ENCODE measurements around the gene SPEM1. TPM values are rescaled to one million over a fixed set of nuclear protein-coding genes. Genes with fewer than 3 reads are reported as not detected.
A peak's percentile ranks its signal among the peaks of the same experiment; 100 is the strongest.

The SPEM1 gene
- total RNA-seq, 1 experiment from 2014 or later = not detected

GRCh38 chr17:7410634-7411426, 9.3 kb upstream of the SPEM1 start:
- Histone ChIP-seq H3K4me3 (ENCODE audit: low read length) (no peak overlapping the region), H3K9ac (ENCODE audit: low read length) (no peak overlapping the region), H3K4me1 (ENCODE audit: low read length) (peaks cover 8% of the 10 kb centered on the region), H3K27ac (ENCODE audit: low read length) (no peak overlapping the region), H3K4me2 (ENCODE audit: low read depth, low read length, poor library complexity, severe bottlenecking) (no peak overlapping the region), H3K27me3 (ENCODE audit: low read length) (no peaks in the 10 kb centered on the region), H4K20me1 (ENCODE audit: insufficient read depth, low read depth, low read length) (no peaks in the 10 kb centered on the region), H3K79me2 (ENCODE audit: low read length) (no peaks in the 10 kb centered on the region), H3K9me3 (ENCODE audit: low read length) (no peaks in the 10 kb centered on the region), H3K9me2 (replicated peaks; ENCODE audit: insufficient read depth, low read length) (no peaks in the 10 kb centered on the region), H3K36me3 (ENCODE audit: insufficient read depth, low read length) (no peaks in the 10 kb centered on the region), H2AFZ (ENCODE audit: low read length) (no peak overlapping the region)
- DNase-seq = no peak

DNA sequence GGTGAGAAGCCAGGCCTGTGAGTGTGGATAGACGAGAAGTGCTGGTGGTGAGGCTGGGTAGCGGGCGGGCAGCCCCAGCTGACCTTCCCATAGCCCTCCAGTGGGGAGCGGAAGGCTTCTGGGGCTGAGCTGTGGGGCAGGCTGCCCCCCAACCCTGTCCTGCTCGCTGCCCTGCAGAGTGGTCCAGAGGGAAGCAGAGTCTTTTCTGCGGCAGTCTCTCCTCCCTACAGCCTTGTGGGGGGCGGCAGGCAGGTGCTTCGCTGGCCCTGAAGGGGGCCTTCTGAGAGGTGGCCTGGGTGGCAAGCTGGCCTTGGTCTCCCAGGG, 8.7 kb upstream of the SPEM1 start:
- Histone ChIP-seq H3K9me3 (ENCODE audit: low read length) (no peaks in the 10 kb centered on the region), H4K20me1 (ENCODE audit: insufficient read depth, low read depth, low read length) (no peaks in the 10 kb centered on the region), H3K9me2 (replicated peaks; ENCODE audit: insufficient read depth, low read length) (no peaks in the 10 kb centered on the region), H3K79me2 (ENCODE audit: low read length) (no peaks in the 10 kb centered on the region), H3K4me3 (ENCODE audit: low read length) (no peak overlapping the region), H3K4me1 (ENCODE audit: low read length) (peaks cover 8% of the 10 kb centered on the region), H3K27ac (ENCODE audit: low read length) (no peak overlapping the region), H3K36me3 (ENCODE audit: insufficient read depth, low read length) (no peaks in the 10 kb centered on the region), H3K27me3 (ENCODE audit: low read length) (no peaks in the 10 kb centered on the region), H3K9ac (ENCODE audit: low read length) (no peak overlapping the region), H3K4me2 (ENCODE audit: low read depth, low read length, poor library complexity, severe bottlenecking) (no peak overlapping the region), H2AFZ (ENCODE audit: low read length) (no peak overlapping the region)
- no peak for DNase-seq

DNA sequence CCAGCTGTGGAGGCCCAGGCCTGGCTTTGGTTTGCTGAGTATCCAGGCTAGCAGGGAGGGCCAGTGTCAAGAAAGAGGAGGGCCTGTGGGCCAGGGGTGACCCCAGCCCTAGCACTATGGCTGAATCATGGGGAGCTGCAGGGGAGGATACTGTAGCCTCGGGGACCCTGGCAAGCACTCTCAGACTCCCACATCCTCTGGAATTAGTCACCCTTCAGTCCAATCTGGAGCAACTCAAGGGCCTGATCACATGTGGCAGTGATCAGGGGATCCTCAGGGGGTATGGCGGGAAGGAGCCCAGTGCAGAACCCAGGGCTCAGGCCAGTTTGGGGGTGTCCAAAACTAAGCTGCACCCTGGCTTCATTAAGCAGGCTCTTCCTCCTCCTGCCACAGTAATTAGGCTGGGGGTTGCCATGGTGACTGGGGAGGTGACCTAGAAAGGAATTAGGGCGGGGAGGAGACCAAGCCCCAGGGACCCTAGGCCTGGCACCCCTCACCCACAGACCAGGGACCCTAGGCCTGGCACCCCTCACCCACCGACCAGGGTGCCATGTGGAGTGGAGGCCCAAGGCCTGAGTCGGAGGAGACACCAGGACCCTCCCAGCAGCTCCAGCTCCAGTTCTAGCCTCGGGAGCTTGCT, 6.7 kb upstream of the SPEM1 start:
- Histone ChIP-seq H3K9ac (ENCODE audit: low read length) (no peak overlapping the region), H3K36me3 (ENCODE audit: insufficient read depth, low read length) (no peaks in the 10 kb centered on the region), H3K27me3 (ENCODE audit: low read length) (no peaks in the 10 kb centered on the region), H3K4me2 (ENCODE audit: low read depth, low read length, poor library complexity, severe bottlenecking) (no peak overlapping the region), H3K27ac (ENCODE audit: low read length) (no peak overlapping the region), H3K79me2 (ENCODE audit: low read length) (no peaks in the 10 kb centered on the region), H3K4me3 (ENCODE audit: low read length) (no peak overlapping the region), H3K9me3 (ENCODE audit: low read length) (no peaks in the 10 kb centered on the region), H3K4me1 (ENCODE audit: low read length) (peaks cover 8% of the 10 kb centered on the region), H4K20me1 (ENCODE audit: insufficient read depth, low read depth, low read length) (no peaks in the 10 kb centered on the region), H3K9me2 (replicated peaks; ENCODE audit: insufficient read depth, low read length) (no peaks in the 10 kb centered on the region), H2AFZ (ENCODE audit: low read length) (no peak overlapping the region)
- DNase-seq = no peak

- Histone ChIP-seq H3K36me3 (ENCODE audit: insufficient read depth, low read length) (no peaks in the 10 kb centered on the region), H3K9me3 (ENCODE audit: low read length) (no peaks in the 10 kb centered on the region), H3K4me2 (ENCODE audit: low read depth, low read length, poor library complexity, severe bottlenecking) (no peak overlapping the region), H3K27me3 (ENCODE audit: low read length) (no peaks in the 10 kb centered on the region), H3K27ac (ENCODE audit: low read length) (no peak overlapping the region), H4K20me1 (ENCODE audit: insufficient read depth, low read depth, low read length) (no peaks in the 10 kb centered on the region), H3K4me3 (ENCODE audit: low read length) (no peak overlapping the region), H3K4me1 (ENCODE audit: low read length) (peaks cover 6% of the 10 kb centered on the region), H3K9ac (ENCODE audit: low read length) (no peak overlapping the region), H3K9me2 (replicated peaks; ENCODE audit: insufficient read depth, low read length) (no peaks in the 10 kb centered on the region), H2AFZ (ENCODE audit: low read length) (no peak overlapping the region), H3K79me2 (ENCODE audit: low read length) (no peaks in the 10 kb centered on the region)
- DNase-seq = no peak
Measured at GRCh38 chr17:7414837-7415236, 5.3 kb upstream of the SPEM1 start.

GRCh38 chr17:7415784-7416183, 4.3 kb upstream of the SPEM1 start:
- Histone ChIP-seq H3K9me2 (replicated peaks; ENCODE audit: insufficient read depth, low read length) (no peaks in the 10 kb centered on the region), H3K27me3 (ENCODE audit: low read length) (no peaks in the 10 kb centered on the region), H3K9me3 (ENCODE audit: low read length) (no peaks in the 10 kb centered on the region), H2AFZ (ENCODE audit: low read length) (no peak overlapping the region), H3K4me3 (ENCODE audit: low read length) (no peak overlapping the region), H3K4me2 (ENCODE audit: low read depth, low read length, poor library complexity, severe bottlenecking) (no peak overlapping the region), H3K36me3 (ENCODE audit: insufficient read depth, low read length) (no peaks in the 10 kb centered on the region), H4K20me1 (ENCODE audit: insufficient read depth, low read depth, low read length) (no peaks in the 10 kb centered on the region), H3K79me2 (ENCODE audit: low read length) (no peaks in the 10 kb centered on the region), H3K27ac (ENCODE audit: low read length) (no peak overlapping the region), H3K4me1 (ENCODE audit: low read length) (no peaks in the 10 kb centered on the region), H3K9ac (ENCODE audit: low read length) (no peak overlapping the region)
- DNase-seq = no peak

- Histone ChIP-seq H3K27me3 (ENCODE audit: low read length) (no peaks in the 10 kb centered on the region), H3K4me1 (ENCODE audit: low read length) (no peaks in the 10 kb centered on the region), H3K9ac (ENCODE audit: low read length) (no peak overlapping the region), H3K4me2 (ENCODE audit: low read depth, low read length, poor library complexity, severe bottlenecking) (no peak overlapping the region), H3K4me3 (ENCODE audit: low read length) (no peak overlapping the region), H4K20me1 (ENCODE audit: insufficient read depth, low read depth, low read length) (no peaks in the 10 kb centered on the region), H3K79me2 (ENCODE audit: low read length) (no peaks in the 10 kb centered on the region), H3K9me3 (ENCODE audit: low read length) (no peaks in the 10 kb centered on the region), H2AFZ (ENCODE audit: low read length) (no peak overlapping the region), H3K9me2 (replicated peaks; ENCODE audit: insufficient read depth, low read length) (no peaks in the 10 kb centered on the region), H3K27ac (ENCODE audit: low read length) (no peak overlapping the region), H3K36me3 (ENCODE audit: insufficient read depth, low read length) (no peaks in the 10 kb centered on the region)
- peak; percentile 59 for DNase-seq
Measured at GRCh38 chr17:7416323-7416722, 3.8 kb upstream of the SPEM1 start.

- H3K9me2 ChIP-seq (replicated peaks; ENCODE audit: insufficient read depth, low read length) = no peaks in the 10 kb centered on the region
Measured at GRCh38 chr17:7417056-7417655, 3.0 kb upstream of the SPEM1 start.

DNA sequence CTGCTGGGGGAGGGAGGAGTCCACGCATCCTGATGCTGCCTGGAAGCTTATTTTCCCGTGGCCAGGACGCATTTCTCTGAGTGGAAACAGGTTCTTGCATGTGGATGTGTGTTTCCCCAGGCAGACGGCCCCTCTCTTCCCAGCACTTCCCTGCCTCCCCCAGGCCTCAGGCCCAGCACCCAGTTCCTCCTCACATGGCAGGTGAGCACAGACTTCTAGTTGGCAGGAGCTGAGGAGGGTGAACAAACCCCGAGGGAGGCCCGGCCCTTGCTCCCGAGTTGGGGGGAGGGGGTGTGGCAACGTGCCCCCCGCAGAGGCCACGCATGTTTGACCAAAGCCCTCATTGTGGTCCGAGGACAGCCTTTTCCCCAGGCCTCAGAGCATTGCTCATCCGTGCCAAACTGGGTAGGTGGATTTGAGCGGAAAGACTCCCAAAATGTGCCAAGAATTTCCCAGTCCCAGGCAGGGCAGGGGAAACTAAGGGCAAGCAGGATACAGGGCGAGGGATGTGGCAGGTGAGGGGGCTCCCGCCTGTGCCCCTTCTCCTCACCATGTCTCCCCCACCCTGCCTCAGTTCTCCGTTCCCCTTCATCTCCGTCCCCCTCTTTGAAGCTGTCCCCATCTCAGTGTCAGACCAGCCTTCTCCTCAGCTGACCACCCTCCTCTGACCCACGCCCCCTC, 1.5 kb upstream of the SPEM1 start:
- no peak overlapping the region for H3K9ac ChIP-seq (ENCODE audit: low read length)
- DNase-seq = no peak
- no peaks in the 10 kb centered on the region for H3K4me1 ChIP-seq (ENCODE audit: low read length)

More at GRCh38 chr17:7417056-7417655, 3.0 kb upstream of the SPEM1 start:
- no peaks in the 10 kb centered on the region for H4K20me1 ChIP-seq (ENCODE audit: insufficient read depth, low read depth, low read length)
- H3K9me3 ChIP-seq (ENCODE audit: low read length) = no peaks in the 10 kb centered on the region
- H3K4me2 ChIP-seq (ENCODE audit: low read depth, low read length, poor library complexity, severe bottlenecking) = no peak overlapping the region
- H3K27me3 ChIP-seq (ENCODE audit: low read length) = no peaks in the 10 kb centered on the region
- no peaks in the 10 kb centered on the region for H3K36me3 ChIP-seq (ENCODE audit: insufficient read depth, low read length)
- no peak for DNase-seq
- H3K27ac ChIP-seq (ENCODE audit: low read length) = no peak overlapping the region
- H3K4me3 ChIP-seq (ENCODE audit: low read length) = no peak overlapping the region
- H2AFZ ChIP-seq (ENCODE audit: low read length) = no peak overlapping the region
- no peaks in the 10 kb centered on the region for H3K79me2 ChIP-seq (ENCODE audit: low read length)
- H3K4me1 ChIP-seq (ENCODE audit: low read length) = no peaks in the 10 kb centered on the region
- no peak overlapping the region for H3K9ac ChIP-seq (ENCODE audit: low read length)

More for the DNA sequence above, 1.5 kb upstream of the SPEM1 start:
- H3K36me3 ChIP-seq (ENCODE audit: insufficient read depth, low read length) = no peaks in the 10 kb centered on the region
- no peaks in the 10 kb centered on the region for H3K27me3 ChIP-seq (ENCODE audit: low read length)
- no peak overlapping the region for H2AFZ ChIP-seq (ENCODE audit: low read length)
- no peak overlapping the region for H3K27ac ChIP-seq (ENCODE audit: low read length)
- no peaks in the 10 kb centered on the region for H3K9me3 ChIP-seq (ENCODE audit: low read length)
- no peaks in the 10 kb centered on the region for H4K20me1 ChIP-seq (ENCODE audit: insufficient read depth, low read depth, low read length)
- no peaks in the 10 kb centered on the region for H3K9me2 ChIP-seq (replicated peaks; ENCODE audit: insufficient read depth, low read length)
- H3K4me3 ChIP-seq (ENCODE audit: low read length) = no peak overlapping the region
- H3K4me2 ChIP-seq (ENCODE audit: low read depth, low read length, poor library complexity, severe bottlenecking) = no peak overlapping the region
- no peaks in the 10 kb centered on the region for H3K79me2 ChIP-seq (ENCODE audit: low read length)
